GM18505 (cell line): Measurements from ENCODE around the gene INPP4B.
"Not testable (repeated sequence)": the region's sequence is repeated elsewhere in the genome, so short reads cannot be mapped to it uniquely, and the experiment has no call there.

Experiments
- ATAC-seq: cut with Tn5 transposase; IDR thresholded peaks from one replicate; pipeline ENCODE4 v1.9.1; 2021; ENCODE audit not compliant: unreplicated experiment
- POLR2A ChIP-seq: IDR thresholded peaks from 4 replicates; pipeline ENCODE4 v1.6.1; 2011; ENCODE audit warnings: borderline replicate concordance; ENCODE audit not compliant: insufficient read depth, insufficient read length; ENCODE audit errors: extremely low read depth

The INPP4B gene

DNA sequence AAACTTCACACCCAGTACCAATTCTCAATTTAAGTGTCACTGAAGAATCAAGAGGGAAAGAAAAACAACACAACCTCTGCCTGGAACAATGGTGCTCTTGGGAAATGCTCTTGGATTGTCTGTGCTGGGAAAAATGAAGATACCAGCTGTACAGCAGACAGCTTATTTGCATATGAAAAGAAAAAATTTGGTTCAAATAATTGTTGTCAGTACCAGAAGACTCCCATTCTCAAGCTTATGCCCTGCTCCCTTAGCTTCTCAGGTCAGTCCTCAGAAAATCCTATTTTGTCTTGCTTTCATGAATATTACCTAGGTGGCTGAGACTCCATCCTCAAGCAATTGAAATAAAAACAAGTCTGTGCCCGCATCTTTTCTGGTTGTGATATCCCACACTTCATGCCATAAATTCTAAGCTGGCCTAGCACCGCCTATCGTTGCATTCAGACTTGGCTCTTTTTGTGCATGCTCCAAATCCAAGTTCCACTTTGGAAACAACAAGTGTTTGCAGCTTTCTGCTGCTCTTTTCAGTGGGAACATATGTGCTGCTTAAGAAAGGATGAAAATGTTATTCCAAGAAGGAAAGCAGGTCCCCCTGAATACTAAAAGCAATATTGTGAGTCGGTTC, 431.6 kb downstream of the INPP4B start:
- no peak for ATAC-seq
- no peak for TF ChIP-seq POLR2A

GRCh38 chr4:142413485-142413884, 432.6 kb downstream of the INPP4B start:
- no peak for ATAC-seq
- TF ChIP-seq POLR2A, result no peak

DNA sequence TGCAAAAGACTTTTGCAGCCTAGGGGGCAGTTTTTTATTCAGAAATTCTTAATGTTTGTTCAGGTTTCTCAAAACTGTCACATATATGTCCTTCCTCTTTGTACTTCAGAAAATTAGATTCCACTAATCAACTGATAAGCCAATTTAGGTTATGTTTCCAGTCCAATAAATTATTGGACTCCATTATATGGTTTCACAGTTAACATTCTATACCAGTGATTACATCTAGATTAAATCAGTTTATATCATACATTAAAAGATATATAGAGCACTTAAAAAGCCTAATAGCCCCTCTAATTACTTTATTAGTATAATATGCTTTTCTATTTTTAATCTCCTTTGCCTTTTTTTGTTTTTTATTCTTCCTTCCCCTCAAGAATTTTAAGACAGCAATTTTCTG, 434.1 kb downstream of the INPP4B start:
- no peak for TF ChIP-seq POLR2A
- no peak for ATAC-seq

DNA sequence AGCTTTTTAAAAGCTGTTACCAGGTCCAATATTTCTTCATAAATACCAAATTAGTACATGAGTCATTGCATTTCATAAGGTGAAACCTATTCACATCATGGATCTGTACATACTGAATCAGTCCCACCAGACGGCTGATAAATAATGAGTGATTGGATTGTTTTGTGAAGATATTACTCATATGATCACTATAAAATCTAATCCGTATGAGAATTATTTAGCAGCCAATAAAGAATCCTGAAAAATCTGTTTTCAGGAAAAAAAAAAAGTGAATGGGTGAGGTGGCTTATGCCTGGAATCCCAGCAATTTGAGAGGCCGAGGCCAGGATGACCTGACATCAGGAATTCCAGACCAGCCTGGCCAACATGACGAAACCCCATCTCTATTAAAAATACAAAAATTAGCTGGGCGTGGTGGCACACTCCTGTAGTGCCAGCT, 438.1 kb downstream of the INPP4B start:
- ATAC-seq, result no peak
- TF ChIP-seq POLR2A, result no peak

DNA sequence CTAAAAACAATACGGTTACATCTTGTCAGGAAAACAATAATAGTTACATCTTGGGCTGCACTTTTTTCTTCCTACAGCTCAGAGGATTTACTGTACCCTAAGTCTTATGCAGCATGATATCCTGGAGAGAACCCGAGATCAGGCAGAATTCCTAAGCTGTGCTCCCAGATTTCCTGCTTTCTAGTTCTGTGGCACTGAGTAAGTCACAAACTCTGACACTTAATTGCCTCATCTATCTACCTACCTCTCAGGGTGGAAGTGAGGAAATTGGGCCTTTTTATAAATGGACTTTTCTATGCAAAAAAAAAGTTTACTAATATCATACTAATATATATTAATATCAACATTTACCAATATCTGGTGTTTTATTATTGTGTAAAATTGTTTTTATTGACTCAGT, 438.5 kb downstream of the INPP4B start:
- no peak for TF ChIP-seq POLR2A
- ATAC-seq, result no peak

DNA sequence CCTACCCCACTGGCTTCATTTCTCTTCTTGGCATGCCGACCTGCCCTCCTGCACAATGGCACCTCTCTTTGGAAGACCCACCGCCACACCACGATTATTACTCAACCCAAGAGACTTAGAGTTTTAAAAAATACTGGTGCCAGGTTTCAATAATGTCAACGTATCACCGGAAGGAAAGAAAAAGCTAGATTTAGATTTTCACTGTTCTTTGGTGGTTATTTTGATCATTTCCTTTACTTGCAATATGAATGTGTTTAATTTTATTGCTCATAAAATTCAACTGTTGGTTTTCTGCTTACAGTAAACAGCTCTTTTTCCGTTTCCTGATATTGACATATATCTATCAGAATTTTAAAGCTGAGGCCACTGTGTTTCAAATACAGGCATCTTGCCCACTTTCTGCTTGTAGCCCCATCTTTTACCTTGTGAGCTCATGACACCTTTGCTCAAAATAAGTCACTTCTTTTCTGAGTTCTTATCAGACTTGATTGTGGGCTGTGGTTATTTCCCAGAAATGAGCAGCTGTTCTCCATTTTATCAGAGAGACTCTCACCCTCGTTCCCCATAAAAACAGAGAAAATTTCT, 439.1 kb downstream of the INPP4B start:
- ATAC-seq, result no peak
- TF ChIP-seq POLR2A, result no peak

DNA sequence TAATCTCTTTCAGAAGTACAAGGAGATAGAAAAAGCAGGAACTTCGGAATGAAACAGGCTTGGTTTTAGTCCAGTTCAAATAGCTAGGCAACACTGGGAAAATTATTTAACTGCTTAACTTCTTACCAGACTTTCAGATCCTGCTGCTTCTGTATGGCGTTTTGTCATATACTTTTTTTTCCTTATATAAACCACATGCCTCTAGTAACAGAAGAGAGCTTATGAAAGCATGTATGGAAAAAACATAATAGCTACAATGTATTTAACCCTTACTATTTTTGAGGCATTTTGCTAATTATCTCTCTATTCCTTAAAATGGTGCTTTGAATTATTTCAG, 439.6 kb downstream of the INPP4B start:
- ATAC-seq, result no peak
- no peak for TF ChIP-seq POLR2A

GRCh38 chr4:142405695-142406498, 440.2 kb downstream of the INPP4B start:
- peak; percentile 35 for ATAC-seq
- TF ChIP-seq POLR2A, result no peak

DNA sequence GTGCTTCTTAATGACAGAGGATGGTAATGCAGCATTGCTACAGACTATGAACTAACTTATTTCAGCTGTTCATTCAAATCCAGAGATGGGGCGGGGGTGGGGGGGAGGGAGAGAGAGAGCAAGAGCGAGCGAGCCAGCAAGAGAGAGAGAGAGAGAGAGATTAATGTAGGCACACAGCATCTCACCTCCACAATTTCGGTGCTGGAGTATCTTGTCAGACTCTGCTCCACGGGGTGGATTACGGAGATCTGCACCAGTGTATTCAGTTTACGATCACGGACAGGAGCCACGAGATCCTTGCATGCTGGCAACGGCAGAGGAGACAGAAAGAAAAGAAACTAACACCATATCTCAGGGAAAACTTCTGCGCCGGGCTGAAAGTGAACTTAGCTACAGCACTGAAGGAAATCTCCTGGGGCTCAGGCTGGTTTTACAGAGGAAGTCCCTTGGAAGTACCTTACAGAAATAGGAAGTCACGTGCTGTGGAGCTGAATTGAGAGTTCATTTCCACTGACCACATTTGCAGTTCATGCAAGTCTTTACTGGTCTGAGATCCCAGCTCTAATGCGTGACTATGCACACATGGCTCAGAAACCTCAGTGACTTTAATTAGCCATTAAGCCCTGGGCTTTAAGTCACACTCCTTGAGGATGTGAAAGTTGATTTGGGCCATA, 440.9 kb downstream of the INPP4B start:
- no peak for TF ChIP-seq POLR2A
- peak; percentile 62 for ATAC-seq

DNA sequence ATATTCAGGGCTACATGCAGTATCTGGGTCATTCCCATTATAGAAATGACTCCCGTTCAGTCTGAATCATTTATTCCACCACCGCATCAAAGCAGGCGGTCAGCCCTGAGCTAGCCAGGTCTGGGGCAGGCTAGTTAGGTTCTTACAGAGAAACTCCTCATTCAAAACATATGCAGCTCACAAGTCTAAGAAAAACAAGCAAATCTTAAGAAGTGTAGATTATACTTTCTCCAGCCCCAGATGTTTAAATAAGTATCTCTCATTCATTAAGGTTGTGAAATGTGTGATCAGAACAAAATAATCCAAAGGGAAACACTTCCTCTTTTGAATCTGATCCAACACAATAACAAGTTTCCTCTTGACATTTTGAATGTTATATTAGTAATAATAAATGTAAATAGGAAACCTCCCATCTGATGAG, 441.9 kb downstream of the INPP4B start:
- no peak for ATAC-seq
- TF ChIP-seq POLR2A, result no peak

- TF ChIP-seq POLR2A, result no peak
- no peak for ATAC-seq
Observed at GRCh38 chr4:142402900-142403299, 443.2 kb downstream of the INPP4B start.

- TF ChIP-seq POLR2A, result no peak
- no peak for ATAC-seq
Observed at GRCh38 chr4:142402156-142402555, 443.9 kb downstream of the INPP4B start.

GRCh38 chr4:142397364-142397991, 448.6 kb downstream of the INPP4B start:
- not testable (repeated sequence) for ATAC-seq

DNA sequence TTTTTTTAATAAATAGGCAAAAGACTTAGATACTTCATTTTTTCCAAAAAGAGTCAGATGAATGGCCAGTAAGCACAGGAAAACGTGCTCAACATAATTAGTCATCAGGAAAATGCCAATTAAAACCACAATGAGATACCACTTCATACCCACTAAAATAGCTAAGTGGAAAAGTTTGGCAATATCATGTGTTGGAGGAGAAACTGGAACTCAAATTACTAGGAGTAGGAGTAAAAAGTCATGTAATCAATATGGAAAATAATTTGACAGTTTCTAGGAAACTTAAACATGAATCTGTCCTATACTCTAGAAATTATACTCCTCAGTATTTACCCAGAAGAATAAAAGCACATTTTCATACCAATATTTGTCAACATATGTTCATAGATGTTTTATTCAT, 449.8 kb downstream of the INPP4B start:
- no peak for ATAC-seq
- TF ChIP-seq POLR2A, result no peak

DNA sequence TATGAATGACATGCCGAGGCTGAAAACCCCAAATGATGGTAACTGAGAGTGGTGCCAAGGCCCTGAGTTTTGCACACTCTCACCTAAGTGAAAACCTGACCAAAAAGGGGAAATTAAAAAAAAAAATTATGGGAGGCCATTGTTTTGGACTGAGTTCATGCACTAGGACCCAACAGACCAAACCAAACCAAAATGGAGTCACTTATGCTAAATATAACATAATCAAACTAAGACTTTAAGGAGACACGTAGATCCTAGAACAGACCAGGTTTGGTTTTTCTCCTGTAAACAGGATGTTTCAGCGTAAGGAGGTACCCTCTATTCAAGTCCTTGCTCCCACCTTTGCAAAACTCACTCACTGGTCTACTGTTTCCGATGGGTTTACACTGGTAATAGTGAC, 453.0 kb downstream of the INPP4B start:
- TF ChIP-seq POLR2A, result no peak
- ATAC-seq, result no peak
